ENCODE measurements around the gene CISH. TPM values are rescaled to one million over a fixed set of nuclear protein-coding genes. Genes with fewer than 3 reads are reported as not detected.

Gene CISH
- total and polyA plus RNA-seq, 10 of the 15 experiments (the other 5 are each of a cell fraction or from before 2014, with no cell fraction given), result 0.21 to 4.4 (median 1.8) TPM

GRCh38 chr3:50592568-50592967 is 19.0 kb downstream of the CISH start (continued):
- TF ChIP-seq ZBTB40 (IDR thresholded peaks at IDR 0.05; ENCODE audit: borderline replicate concordance) (no peak), SRF (IDR thresholded peaks at IDR 0.05; ENCODE audit: low read depth in 2 of 2, low read length in 2 of 2) (no peak), SREBF1 (IDR thresholded peaks at IDR 0.05; ENCODE audit: low read length) (no peak), POLR2A (IDR thresholded peaks at IDR 0.05; ENCODE audit: low read depth, low read length) (no peak), IKZF1 (conservative IDR thresholded peaks at IDR 0.05) (no peak), POLR2AphosphoS2 (IDR thresholded peaks at IDR 0.05; ENCODE audit: low read depth, low read length) (no peak), FOS (IDR thresholded peaks at IDR 0.05; ENCODE audit: borderline replicate concordance, extremely low read depth, insufficient read length) (no peak), CBX3 (IDR thresholded peaks at IDR 0.05; ENCODE audit: borderline replicate concordance, low read depth) (no peak), CEBPB (IDR thresholded peaks at IDR 0.05; ENCODE audit: borderline replicate concordance in 1 of 2, low read depth in 2 of 2, low read length in 2 of 2) (no peak), USF1 (IDR thresholded peaks at IDR 0.05; ENCODE audit: borderline replicate concordance, extremely low read length, insufficient read depth, low read depth, low read length) (no peak)

All from GM12878 (cell line).